Keratinocyte (primary cell): ENCODE measurements around the gene PLCL2. TPM values are rescaled to one million over a fixed set of nuclear protein-coding genes. Genes with fewer than 3 reads are reported as not detected.

Experiments
- DNase-seq: peaks from one replicate; pipeline ENCODE4 v3.0.0-alpha.2; 2011; ENCODE audit warnings: low read depth, missing footprints, low spot score
- FAIRE-seq: peaks from 2 replicates; lab custom pipeline; 2011; peaks lifted over from hg19 to GRCh38; lab: Jason Lieb, UNC
- H2AFZ ChIP-seq: 2 replicates; pipeline ENCODE4 v1.6.0; 2012; ENCODE audit warnings: low read length, control low read depth, inconsistent platforms; ENCODE audit not compliant: control insufficient read depth
- H3K27ac ChIP-seq: 2 replicates; pipeline ENCODE4 v1.5.1; 2011; ENCODE audit warnings: low read length; ENCODE audit not compliant: control insufficient read depth, insufficient read depth
- H3K27me3 ChIP-seq: 3 replicates; pipeline ENCODE4 v1.6.0; 2011; ENCODE audit warnings: low read length; ENCODE audit not compliant: control insufficient read depth, insufficient read depth; ENCODE audit errors: extremely low read depth
- H3K36me3 ChIP-seq, 2 experiments: 2 replicates in 1 of 2; 3 replicates in 1 of 2; pipeline ENCODE4 v1.5.1; 2011; ENCODE audit warnings: low read length in 2 of 2, mild to moderate bottlenecking in 1 of 2; ENCODE audit not compliant: control insufficient read depth in 2 of 2, insufficient read depth in 2 of 2; ENCODE audit errors: extremely low read depth in 1 of 2
- H3K4me1 ChIP-seq: 3 replicates; pipeline ENCODE4 v1.5.1; 2011; ENCODE audit warnings: low read length; ENCODE audit not compliant: control insufficient read depth, insufficient read depth; ENCODE audit errors: extremely low read depth
- H3K4me2 ChIP-seq: 3 replicates; pipeline ENCODE4 v1.6.0; 2011; ENCODE audit warnings: low read depth, low read length; ENCODE audit not compliant: control insufficient read depth, insufficient read depth; ENCODE audit errors: extremely low read depth
- H3K4me3 ChIP-seq, 3 experiments: fragments of 200-600 bp in 1 of 3; sonication (generic) in 1 of 3; 2 replicates in 2 of 3; 3 replicates in 1 of 3; pipeline ENCODE4 v1.5.1; 2011 to 2016; ENCODE audit warnings: low read length in 3 of 3, mild to moderate bottlenecking in 3 of 3, control low read depth in 2 of 3, inconsistent platforms in 1 of 3, low read depth in 1 of 3, mixed read lengths in 1 of 3, mixed run types in 1 of 3, moderate library complexity in 1 of 3; ENCODE audit not compliant: control insufficient read depth in 2 of 3, insufficient read depth in 2 of 3; ENCODE audit errors: extremely low read depth in 1 of 3
- H3K79me2 ChIP-seq: 2 replicates; pipeline ENCODE4 v1.6.0; 2012; ENCODE audit warnings: low read length; ENCODE audit not compliant: control insufficient read depth, insufficient read depth
- H3K9ac ChIP-seq: 3 replicates; pipeline ENCODE4 v1.6.0; 2011; ENCODE audit warnings: low read length; ENCODE audit not compliant: control insufficient read depth, insufficient read depth; ENCODE audit errors: extremely low read depth
- H3K9me1 ChIP-seq: 3 replicates; pipeline ENCODE4 v1.6.0; 2011; ENCODE audit warnings: low read length; ENCODE audit not compliant: control insufficient read depth, insufficient read depth; ENCODE audit errors: extremely low read depth
- H3K9me3 ChIP-seq: 2 replicates; pipeline ENCODE4 v1.5.1; 2012; ENCODE audit warnings: low read depth, low read length; ENCODE audit not compliant: control insufficient read depth
- H4K20me1 ChIP-seq: 3 replicates; pipeline ENCODE4 v1.6.0; 2011; ENCODE audit warnings: low read length; ENCODE audit not compliant: control insufficient read depth, insufficient read depth; ENCODE audit errors: extremely low read depth
- CTCF ChIP-seq, 3 experiments: IDR thresholded peaks in 1 of 3; conservative IDR thresholded peaks in 1 of 3; optimal IDR thresholded peaks in 1 of 3; 2 replicates in 2 of 3; 3 replicates in 1 of 3; pipeline versions ENCODE3 to v1.5.1; 2011; ENCODE audit warnings: low read length in 3 of 3, mild to moderate bottlenecking in 3 of 3, moderate library complexity in 2 of 3, control low read depth in 1 of 3, inconsistent platforms in 1 of 3; ENCODE audit not compliant: insufficient read depth in 2 of 3; ENCODE audit errors: extremely low read depth in 1 of 3
- EZH2 ChIP-seq: IDR thresholded peaks from one replicate; pipeline ENCODE4 v1.6.1; 2012; ENCODE audit warnings: inconsistent platforms, mild to moderate bottlenecking, low read length, moderate library complexity
- dilution Hi-C: fragments of 300-500 bp; cut with MboI; formaldehyde crosslinking; loops from one replicate; pipeline ENCODE4 v1.7.0; 2020; ENCODE audit warnings: low sequenced_read_pairs; ENCODE audit not compliant: extremely low pct_ligation_motif_present
- polyA plus RNA-seq, 5 experiments: library from polyadenylated mRNA; depleted of rRNA in 3 of 5; stranded (reverse) in 3 of 5; stranded (forward) in 1 of 5; unstranded in 1 of 5; fragments of >200 nt; gene quantifications; 1 replicate in 1 of 5; 2 replicates in 3 of 5; 3 replicates in 1 of 5; pipeline versions ENCODE4 v1.2.1 to v1.2.3, GENCODE V29; 2011 to 2012; ENCODE audit warnings: missing spikeins in 2 of 5, low read depth in 1 of 5, low replicate concordance in 1 of 5

Gene PLCL2
- polyA plus RNA-seq, 1 donor (not counting 4 experiments of a cell fraction or from before 2014, with no cell fraction given) = 0.20 TPM

DNA sequence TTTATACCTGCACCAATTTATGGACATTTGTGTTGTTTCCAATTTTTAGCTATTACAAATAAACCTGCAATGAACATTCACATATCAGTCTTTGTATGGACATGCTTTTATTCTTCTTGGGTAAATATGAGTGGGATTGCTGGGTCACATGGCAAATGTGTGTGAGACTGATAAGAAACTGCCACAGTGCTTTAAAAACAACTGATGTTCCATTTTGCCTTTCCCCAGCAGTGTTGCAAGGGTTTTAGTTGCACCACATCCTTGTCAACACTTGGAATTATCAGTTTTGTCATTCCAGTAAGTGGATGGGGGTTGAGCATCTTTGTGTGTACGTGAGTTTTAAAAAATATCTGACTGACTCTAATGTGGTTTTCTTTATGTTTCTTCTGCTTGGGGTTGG lies 191.2 kb downstream of the PLCL2 start:
- TF ChIP-seq CTCF (optimal IDR thresholded peaks at IDR 0.05 in 1 of 3, IDR thresholded peaks at IDR 0.05 in 1 of 3, conservative IDR thresholded peaks at IDR 0.05 in 1 of 3; ENCODE audit: extremely low read depth in 1 of 3, insufficient read depth in 2 of 3, low read length in 3 of 3) (no peak), EZH2 (no peak)
- Histone ChIP-seq H2AFZ (no peak overlapping the region), H3K79me2 (no peaks in the 10 kb centered on the region), H3K9ac (no peak overlapping the region), H3K27me3 (no peaks in the 10 kb centered on the region), H3K4me3 (no peak overlapping the region), H3K9me1 (no peaks in the 10 kb centered on the region), H4K20me1 (no peaks in the 10 kb centered on the region), H3K36me3 (no peaks in the 10 kb centered on the region), H3K4me2 (no peak overlapping the region), H3K4me1 (no peaks in the 10 kb centered on the region), H3K9me3 (no peaks in the 10 kb centered on the region), H3K27ac (no peak overlapping the region)
- FAIRE-seq (no peak), DNase-seq (no peak)
- dilution Hi-C loops = no loop called here

DNA sequence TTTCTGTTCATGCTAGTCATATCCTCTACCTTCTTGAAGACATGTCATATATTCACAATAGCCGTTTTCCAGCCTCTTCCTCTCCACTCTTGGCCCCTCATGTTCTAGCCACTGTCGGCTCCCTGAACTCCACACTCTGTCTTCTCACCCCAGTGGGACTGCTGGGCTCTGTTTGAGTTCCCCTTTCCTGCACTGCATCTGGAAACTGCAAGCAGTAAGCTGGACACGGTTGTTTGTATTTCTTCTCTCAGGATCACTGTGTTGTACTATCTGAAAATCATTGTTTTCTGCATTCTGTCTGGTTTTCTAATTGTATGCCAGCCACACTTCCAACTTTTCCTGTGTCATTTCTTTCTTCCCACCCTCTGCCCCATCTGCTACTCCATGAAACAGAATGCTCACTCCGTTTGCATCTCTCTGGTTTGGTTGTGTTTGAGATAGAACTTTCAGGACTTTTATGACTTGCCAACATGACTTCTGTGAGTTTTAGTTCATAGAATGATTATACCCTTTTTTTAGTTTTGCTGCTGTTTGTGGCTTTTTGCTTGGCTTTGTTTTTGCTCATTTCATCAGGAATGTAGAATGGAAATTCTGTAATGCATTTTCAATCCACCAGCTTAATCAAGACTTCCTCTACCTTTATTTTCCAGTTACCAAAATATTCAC lies 192.3 kb downstream of the PLCL2 start:
- no peak for DNase-seq

GRCh38 chr3:17077606-17078005 lies 192.9 kb downstream of the PLCL2 start:
- Histone ChIP-seq H2AFZ (no peak overlapping the region), H3K9me1 (no peaks in the 10 kb centered on the region), H3K79me2 (no peaks in the 10 kb centered on the region), H3K9me3 (no peaks in the 10 kb centered on the region), H3K27ac (no peak overlapping the region), H3K4me2 (no peak overlapping the region), H4K20me1 (no peaks in the 10 kb centered on the region), H3K36me3 (no peaks in the 10 kb centered on the region), H3K9ac (no peak overlapping the region), H3K4me3 (no peak overlapping the region), H3K4me1 (no peaks in the 10 kb centered on the region), H3K27me3 (no peaks in the 10 kb centered on the region)
- DNase-seq (no peak), FAIRE-seq (no peak)
- TF ChIP-seq CTCF (optimal IDR thresholded peaks at IDR 0.05 in 1 of 3, IDR thresholded peaks at IDR 0.05 in 1 of 3, conservative IDR thresholded peaks at IDR 0.05 in 1 of 3; ENCODE audit: extremely low read depth in 1 of 3, insufficient read depth in 2 of 3, low read length in 3 of 3) (no peak), EZH2 (no peak)
- dilution Hi-C loops = no loop called here

More for the DNA sequence above, 192.3 kb downstream of the PLCL2 start:
- dilution Hi-C loops = no loop called here
- no peaks in the 10 kb centered on the region for H3K36me3 ChIP-seq
- H3K9ac ChIP-seq = no peak overlapping the region
- H3K4me3 ChIP-seq = no peak overlapping the region
- H3K4me2 ChIP-seq = no peak overlapping the region
- H4K20me1 ChIP-seq = no peaks in the 10 kb centered on the region
- H3K27ac ChIP-seq = no peak overlapping the region
- no peak for TF ChIP-seq EZH2
- no peak overlapping the region for H2AFZ ChIP-seq
- H3K79me2 ChIP-seq = no peaks in the 10 kb centered on the region
- no peaks in the 10 kb centered on the region for H3K9me3 ChIP-seq
- no peaks in the 10 kb centered on the region for H3K27me3 ChIP-seq
- no peaks in the 10 kb centered on the region for H3K9me1 ChIP-seq
- H3K4me1 ChIP-seq = no peaks in the 10 kb centered on the region
- FAIRE-seq = no peak
